NCI-H2227 (cell line): Measurements from ENCODE around the gene IP6K1.
"Not testable (repeated sequence)": the region's sequence is repeated elsewhere in the genome, so short reads cannot be mapped to it uniquely, and the experiment has no call there.

Source experiments
- DNase-seq: peaks from one replicate; lab custom pipeline; 2025; ENCODE audit not compliant: unreplicated experiment; lab: John Stamatoyannopoulos, UW

IP6K1 gene

DNA sequence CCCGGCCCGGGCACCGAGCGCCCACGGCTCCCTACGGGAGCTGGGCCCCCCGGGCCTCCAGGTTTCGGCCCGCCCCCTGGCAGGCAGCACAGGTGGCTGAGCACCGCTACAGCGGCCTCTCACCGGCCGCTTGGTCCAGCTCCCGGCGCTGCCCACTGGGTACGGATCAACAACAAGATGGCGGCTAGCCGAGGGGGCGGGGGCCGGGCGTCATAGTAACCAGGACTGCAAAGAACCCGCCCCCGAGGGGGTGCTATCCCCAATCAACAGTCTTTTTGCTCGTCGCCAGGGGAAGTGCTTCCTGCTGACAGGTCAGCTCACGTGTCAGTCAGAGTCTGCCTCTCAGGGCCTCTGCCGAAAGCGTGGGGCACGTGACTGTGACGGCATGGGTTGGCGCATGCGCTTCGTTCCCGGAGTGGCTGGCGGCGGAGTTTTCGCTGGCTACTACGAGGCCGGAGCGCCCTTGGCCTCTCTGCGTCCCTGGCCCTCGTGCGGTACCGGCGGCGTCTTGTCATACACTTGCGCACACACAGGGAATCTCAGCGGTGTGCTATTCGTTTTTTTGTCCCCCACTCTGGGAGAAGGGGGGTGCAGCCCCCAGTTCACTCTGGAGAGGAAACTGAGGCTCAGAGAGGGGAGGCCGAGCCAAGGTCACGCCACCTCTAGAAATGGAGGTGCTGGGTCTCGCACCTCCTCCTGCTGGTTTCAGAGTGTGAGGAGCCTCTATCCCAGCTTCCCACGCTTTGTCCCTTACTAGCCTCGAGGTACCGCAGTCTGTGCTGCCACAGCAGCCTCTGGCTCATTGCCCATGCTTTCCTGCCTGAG, at the start of gene IP6K1:
TSS of gene IP6K1 (minus strand) at position 186 of the 825 bp plus-strand sequence. CDS start 38,502 bp downstream, outside the sequence.
- peak; percentile 98 for DNase-seq

DNA sequence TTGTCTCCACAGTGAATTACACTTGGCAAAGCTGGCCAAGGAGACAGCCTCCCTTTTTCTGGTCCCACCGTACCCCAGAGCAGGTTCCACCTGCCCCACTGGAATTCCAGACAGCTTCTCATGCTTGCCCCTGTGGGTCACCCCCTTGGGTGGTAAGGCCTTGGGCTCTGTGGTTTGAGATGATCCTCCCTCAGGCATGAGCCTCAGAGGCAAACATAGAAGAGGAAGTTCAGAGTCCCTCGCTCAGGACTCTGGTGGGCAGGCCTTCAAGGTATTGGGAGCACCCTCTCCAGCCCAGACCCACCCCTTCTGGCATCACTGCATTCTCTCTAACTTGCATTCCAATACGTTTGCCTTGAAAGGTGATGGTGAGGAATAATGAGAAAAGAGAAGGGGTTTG, 45.0 kb upstream of the IP6K1 start:
- DNase-seq, result no peak

DNA sequence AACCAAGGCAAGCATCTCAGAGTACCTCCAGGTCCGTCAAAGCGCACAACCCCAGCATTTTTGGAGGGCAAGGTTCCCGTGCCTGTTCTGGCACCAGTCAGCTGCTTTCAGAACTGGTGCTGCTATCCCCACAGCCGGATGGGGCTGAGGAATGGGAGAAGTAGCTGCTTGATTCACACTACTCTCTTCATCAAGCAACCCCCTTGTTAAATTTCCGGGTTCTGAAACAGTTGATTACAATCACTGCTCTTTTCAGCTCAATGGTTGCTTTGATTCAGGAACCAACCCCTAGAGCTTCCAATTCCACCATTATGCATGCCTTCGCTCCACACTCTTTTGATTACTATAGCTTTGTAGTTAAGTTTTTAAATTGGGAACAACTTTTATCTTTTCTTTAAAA, 39.7 kb upstream of the IP6K1 start:
- DNase-seq, result no peak

DNA sequence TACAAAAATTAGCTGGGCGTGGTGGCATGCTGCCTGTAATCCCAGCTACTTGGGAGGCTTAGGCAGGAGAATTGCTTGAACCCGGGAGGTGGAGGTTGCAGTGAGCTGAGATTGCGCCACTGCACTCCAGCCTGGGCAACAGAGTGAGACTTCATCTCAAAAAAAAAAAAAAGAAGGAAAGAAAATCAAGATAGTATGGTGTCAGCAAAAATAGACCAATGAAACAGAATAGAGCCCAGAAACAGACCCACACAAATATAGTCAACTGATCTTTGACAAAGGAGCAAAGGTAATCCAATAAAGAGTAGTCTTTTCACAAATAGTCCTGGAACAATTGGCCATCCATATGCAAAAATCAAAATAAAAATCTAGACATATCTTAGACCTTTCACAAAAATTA, 36.8 kb upstream of the IP6K1 start:
- DNase-seq, result not testable (repeated sequence)

DNA sequence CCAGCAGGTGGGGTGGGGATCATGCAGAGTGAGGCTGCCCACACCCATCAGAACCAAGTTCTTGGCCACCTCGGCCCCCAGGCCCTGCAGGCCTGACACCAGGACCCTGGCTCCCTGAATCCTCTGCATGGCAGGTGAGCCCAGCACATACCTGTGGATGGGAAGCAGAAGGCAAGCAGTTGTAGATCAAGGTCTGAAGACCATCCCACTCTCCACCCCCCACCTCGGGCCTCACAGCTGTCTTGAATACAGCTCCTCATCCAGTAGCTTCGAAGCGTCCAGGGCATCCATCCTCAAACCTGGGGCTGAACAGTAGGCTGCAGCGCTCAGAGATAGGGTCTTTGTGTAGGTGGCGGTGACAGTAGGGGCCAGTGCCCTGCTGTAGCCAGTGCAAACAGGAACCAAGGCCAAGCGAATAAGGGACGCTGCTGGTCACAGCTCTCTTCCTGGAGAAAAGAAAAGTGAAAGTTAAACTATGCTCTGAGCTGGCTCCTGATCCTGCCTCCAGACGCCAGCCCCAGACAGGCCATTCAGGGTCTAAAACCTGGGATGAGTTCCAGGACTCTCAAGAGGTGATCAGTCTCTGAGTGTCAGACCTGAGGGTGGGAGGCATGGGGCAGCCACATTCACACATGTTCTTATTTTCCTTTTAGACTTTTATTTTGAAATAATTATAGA, 27.3 kb upstream of the IP6K1 start, which contains the start of gene UBA7:
TSS of gene UBA7 (minus strand) at position 457 of the 678 bp plus-strand sequence. CDS start at position 291, 166 bp downstream.
- no peak for DNase-seq

DNA sequence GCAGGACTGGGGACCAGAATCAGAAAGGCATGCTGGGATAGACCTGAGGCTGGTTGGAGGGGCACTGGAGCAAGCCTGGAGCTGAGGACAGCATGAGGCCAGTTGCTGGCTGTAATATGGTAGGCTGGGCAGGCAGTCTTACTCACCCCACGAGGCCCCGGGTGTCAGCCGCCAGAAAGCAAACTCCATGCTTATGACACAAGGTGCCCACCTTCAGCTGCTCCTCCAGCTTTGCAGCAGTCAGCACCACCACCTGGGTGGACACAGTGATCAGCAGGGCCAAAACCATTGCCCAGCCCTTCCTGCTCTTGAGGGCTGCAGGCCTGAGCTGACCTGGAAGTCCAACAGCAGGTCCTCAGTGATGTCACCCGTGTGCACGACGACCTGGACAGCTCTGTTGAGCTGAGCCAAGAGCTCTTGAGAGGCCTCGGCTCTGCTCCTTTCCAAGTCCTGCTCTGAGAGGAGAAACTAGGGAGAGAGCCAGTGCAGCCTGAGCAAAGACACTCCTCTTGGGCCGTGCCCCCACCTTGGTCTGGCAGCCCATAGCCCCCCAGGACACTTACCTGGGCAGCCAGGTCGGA, 26.7 kb upstream of the IP6K1 start:
- no peak for DNase-seq

DNA sequence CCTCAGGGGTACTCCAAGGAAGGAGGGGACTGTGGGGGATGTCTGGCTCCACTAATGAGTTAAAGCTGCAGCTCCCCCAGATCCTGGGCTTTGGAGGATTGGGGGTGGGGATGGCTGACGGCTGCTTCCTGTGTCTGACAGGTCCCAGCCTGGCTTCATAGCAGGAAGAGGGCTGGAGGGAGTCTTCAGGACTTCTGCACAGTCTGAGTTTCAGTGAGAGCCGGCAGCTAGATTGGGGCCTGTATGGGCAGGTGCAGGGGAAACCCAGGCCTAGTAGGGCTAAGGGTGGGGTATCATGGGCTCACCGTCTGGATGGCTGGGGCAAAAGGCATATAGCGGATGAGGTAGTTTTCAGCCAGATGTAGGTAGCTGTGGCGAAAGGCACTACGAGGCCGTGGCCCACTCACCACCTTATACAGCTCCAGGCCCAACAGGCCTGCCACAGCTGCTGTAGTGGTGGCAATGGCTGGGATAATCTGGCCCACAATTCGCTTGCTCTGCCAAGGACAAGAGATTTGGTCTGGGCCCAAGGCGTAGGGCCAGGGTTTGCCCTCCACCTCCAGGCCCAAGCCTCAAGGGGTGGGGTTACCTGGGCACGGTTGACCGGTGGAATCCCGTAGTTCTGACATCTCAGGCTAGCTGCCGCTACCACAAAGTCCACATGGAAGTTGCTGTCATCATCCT, 21.2 kb upstream of the IP6K1 start:
- no peak for DNase-seq

DNA sequence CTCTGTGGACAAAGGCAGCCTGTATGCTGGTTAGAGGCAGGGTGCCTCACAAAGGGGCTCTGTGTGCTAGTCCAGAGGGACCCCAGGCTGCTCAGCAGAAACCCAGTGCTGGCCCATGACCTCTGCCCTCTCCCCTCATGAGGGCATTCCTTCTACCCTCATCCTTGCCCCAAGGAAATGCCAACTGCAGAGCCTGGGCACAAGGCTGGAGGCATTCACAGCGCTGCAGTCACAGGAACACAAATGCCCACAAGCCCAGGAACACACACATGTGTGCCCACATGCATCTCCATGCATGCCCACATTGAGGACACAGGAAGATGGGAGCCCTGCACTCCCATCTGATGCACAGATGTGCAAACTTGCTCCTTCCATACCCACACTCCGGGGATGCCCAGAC, 20.5 kb upstream of the IP6K1 start:
- no peak for DNase-seq

DNA sequence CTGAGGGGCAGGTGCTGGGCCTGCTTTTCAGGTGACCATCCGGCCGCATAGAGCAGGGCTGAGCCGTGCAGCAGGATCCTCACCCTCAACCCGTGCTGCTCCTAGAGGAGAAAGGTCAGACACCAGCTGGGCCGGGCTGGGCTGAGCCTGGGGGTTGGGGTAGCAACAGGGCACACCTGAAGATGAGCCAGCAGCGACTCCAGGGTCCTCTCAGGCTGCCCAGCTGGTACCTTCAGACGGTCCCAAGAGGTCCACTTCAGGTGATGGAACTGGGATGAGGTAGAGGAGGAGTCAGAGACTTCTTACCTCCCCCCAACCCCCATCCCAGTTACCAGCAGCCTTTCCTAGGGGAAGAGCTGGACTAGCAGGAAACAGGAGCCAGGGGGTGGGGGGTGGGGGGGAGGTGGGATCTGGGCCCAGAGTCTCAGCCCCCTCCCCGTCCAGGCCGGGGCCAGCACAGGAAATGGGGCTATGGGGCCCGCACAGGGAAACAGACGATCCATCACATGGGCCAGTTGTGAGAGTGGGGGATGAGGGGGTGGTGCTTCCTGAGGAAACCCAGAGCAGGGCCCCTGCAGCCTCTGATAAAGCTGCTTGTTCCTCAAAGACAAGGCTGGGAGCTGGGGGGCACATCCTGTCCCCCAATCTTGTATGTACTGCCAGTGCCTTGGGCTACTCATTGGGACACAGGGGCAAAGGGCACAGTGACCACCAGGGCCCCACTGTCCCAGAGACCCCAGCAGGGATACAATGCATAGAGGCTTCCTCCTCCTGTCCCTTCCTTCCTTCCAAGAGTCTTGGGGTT, 19.8 kb upstream of the IP6K1 start:
- no peak for DNase-seq

DNA sequence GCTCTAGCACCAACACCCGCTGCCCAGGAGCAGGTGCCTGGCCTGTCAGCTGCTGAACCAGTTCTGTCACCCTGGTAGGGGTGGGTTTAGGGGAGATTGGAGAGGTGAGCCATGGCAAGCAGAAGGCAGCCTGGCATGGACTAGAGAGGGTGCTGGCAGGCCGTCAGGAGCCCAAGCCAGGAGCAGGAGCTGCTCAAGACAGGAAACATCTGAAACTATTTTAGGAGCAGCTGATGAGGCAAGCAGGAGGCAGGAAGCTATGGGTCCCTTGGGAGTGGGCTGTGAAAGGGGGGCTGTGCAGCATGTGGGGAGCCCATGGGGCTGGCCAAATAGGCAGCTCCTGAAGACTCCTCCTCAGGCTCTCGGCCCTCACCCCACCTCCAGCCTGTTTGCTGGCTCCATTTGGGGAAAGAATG, 19.0 kb upstream of the IP6K1 start:
- no peak for DNase-seq

DNA sequence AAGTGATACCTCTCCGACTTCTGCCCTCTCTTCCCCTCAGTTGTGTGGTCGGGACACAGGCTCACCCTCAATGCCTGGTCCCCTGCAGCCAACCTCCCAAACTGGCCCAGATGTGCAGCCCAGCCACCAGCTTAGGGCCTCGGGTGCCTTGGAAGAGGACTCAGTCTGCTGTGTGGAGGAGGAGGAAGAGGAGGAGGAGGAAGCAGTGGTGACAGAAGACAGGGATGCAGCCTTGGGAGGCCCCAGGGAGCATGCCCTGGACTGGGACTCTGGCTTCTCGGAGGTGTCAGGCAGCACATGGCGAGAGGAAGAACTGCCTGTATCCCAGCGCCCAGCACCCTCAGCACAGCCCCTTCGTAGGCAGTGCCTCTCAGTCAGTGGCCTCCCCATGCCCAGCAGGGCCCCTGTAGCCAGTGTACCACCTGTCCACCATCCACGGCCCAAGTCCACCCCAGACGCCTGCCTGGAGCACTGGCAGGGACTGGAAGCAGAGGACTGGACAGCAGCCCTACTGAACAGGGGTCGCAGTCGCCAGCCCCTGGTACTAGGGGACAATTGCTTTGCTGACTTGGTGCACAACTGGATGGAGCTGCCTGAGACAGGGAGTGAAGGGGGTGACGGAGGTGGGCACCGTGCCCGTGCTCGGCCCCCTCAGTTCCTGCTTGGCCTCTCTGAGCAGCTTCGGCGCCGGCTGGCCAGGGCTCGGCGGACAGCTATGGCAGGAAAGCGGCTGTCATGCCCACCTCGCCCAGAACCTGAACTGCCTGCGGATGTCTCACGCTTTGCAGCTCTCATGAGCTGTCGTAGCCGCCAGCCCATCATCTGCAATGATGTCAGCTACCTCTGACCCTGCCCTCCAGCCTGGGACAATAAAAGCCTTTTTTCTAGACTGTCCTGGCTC, 18.0 kb upstream of the IP6K1 start:
- DNase-seq, result no peak

DNA sequence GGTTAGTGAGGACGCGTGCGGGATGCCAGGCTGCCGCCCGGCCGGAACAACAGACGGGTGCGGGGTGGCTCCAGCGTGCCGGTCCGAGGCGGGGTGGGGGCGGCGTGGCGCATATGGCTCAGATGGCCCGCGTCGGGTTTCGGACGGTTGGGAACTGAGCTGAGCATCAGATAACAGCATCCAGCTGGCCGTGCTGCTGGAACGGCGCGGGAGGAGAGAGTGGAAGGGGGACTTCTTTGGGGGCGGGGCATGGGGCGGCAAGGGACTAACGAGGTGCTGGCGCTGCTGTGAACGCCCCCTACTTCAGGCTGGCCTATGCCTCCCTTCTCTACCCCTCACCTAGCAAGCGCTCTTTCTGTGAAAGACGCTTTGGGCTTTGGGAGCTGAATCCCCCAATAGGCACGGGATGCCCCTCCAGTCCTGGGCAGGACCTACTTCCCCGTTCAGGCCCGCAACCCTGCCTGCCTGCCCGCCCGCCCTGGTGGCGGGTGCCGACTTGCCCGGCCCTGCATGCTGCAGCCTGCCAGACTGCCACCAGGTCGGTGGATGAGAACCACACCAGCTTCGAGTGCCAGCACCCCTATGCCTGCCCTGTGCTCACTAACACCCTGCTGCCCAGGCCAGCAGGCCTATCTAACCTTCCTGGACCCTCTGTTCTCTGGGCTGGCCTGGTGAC, 17.3 kb upstream of the IP6K1 start:
- peak; percentile 59 for DNase-seq

DNA sequence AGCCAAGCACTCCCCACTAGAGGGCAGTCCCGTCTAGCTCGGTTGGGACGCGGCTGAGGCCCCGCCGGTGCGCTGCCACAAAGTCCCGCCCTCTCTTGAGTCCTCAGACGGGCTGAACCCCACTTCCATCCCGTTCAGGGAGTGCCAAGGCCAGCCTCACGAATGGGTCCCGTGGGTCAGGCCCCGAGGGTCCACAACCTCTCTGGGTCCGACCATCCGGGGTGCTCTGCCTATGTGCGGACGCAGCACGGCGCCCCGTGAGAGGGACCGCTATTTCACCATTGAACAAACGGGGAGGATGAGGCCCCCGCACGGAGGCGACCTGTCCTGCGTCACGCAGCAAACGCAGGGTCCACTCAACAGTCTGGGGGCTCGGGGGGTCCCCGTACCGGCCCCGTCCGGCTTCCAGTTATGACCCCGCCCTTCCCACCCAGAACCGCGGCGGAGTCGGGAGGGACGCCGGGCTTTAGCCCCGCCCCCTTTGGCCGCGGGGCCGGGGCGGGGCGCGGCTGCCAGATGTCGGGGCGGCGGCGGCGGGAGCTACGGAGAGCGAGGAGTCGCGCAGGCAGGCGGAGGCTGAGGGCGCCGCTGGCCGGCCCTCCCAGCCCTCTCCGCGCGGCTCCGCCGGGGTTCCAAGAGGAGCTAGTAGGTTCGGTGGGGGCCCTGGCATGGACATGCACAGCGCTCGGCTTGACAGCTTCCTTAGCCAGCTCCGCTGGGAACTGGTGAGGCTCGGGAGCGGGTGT, 16.6 kb upstream of the IP6K1 start, which contains the start of gene INKA1:
TSS of gene INKA1 (plus strand) at position 543 of the 746 bp plus-strand sequence. CDS start at position 675, 132 bp downstream.
- DNase-seq, result peak; percentile 90

DNA sequence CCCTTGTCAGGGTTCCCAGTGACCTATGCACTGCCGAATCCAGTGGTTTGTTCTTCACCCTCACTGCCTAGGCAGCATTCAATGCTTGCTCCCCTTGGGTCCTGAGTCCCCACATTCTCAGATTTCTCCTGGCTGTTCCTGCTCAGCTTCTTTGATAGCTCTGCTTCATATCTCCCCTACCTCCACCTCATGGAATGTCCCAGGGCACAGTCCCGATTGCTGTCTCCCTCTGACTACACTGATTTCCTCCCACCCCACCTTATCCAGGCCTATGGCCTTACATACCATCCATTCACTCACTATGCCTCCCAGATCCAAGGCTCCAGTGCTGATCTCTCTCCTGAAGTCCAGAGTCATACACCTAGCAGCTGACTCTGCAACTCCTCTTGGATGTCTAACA, 14.8 kb upstream of the IP6K1 start:
- no peak for DNase-seq

DNA sequence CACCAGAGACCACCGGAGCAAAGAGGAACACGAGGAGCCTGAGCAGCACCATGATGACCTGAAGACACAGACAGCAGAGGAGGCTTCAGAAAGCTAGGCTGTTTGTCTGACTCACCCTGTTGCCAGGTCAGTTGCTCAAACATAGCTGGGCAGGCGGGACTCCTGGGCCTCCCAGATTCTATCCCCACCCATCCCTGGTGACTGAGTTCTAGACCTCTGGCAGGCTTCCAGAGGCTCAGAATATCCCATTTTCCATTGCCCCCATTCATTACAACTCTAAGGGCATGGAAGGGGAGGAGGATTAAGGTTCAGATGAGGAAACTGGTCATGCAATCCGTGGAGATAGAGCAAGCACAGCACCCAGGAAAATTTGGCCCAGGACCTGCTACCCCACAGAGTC, 13.4 kb upstream of the IP6K1 start, which contains the start of gene CDHR4:
TSS of gene CDHR4 (minus strand) at position 113 of the 400 bp plus-strand sequence. CDS start at position 52, 61 bp downstream.
- DNase-seq, result no peak

DNA sequence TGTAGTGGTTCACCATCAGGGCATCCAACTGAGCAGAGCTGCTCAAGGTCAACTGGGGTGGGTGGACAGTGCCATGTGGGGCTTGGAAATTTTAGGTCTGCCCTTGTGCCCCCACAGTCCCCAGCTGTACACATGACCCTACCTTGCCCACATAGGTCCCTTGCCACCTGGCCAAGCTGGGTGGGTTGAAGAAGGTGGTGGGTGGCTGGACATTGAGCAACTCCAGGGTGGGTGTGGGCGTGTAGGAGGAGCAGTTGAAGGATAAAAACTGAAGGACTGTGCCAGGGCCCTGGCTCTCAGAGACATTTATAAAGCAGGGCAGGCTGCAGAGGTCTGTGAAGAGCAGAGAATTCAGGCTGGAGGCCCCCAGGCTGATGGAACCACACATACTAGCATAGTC, 12.8 kb upstream of the IP6K1 start:
- DNase-seq, result no peak

DNA sequence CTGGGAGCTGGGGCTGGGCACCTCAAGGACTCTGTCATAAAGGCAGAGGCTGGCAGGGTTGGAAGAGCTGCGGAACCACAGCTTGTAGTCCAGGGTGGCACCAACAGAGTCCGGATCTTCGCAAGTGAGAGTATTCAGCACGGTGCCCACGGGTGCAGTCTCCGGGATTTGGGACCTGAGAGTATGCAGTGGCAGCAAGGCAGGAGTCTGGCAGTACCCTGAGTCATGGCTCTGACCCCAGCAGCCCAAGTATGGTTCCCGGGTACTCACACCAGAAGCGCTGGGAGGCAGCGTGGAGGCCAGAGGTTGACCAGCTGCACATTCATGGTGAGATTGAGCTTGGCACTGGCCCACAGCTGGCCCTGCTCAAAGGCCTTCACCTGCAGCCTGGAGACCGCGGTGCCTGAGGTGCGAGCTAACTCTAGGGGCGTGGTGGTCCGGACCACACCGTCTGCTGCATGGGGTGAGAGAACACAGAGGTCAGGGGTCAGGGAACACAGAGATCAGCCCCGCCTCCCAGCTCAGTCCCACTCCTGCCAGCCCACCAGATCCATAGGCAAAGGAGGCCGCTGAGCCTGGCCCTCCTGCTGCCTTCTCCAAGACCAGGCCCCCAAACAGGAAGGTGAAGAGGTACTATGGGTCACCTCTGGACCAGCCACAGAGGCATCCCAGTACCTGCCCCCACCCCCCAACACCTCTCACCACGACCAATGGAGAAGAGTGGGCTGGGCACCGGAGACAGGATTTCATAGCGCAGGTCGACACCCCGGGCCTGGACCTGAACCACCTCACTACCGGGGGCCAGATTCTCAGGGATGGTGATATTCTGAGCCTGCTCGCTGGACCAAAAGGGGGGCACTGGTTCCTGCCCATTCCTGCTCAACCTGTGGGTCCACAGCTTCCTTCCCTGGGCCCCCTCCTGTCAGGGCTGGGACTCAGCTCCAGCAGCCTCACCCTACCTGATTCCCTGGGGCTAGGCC, 8.9 kb upstream of the IP6K1 start:
- DNase-seq, result no peak
